ENCODE data around the gene NFS1.

The NFS1 gene

DNA sequence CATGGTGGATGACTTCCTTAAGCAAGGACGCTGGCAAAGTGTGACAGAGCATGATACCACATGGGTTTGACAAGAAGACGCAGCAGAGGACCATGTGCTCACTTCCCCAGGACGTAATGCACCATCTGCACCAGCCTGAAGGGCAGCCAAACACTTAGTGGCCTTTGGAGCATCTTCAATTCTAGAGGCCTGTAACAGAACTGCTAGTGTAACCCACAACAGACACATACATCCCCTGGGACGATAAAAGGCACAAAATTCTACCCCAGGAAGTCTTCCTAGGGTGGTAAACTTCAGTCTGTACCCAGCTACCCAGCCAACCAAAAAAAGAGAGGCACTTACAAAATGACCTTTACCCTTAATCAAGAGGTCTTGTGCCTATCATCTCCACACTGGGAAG lies 25.3 kb downstream of the NFS1 start:
- ChIA-PET CTCF (interaction anchor here (0.8 kb wide), 1 partner anchor 73 kb away, joined by 3 read pairs; no protein-coding TSS in a partner anchor), POLR2A (no interaction called here)
- Histone ChIP-seq H3K36me3 (ENCODE audit: control insufficient read depth in 4 of 4, insufficient read depth in 4 of 4, low read length in 3 of 4) (peaks cover 8 to 42% (median 33%) of the 10 kb centered on the region in 4 experiments), H3K4me1 (ENCODE audit: control extremely low read depth in 1 of 4, control insufficient read depth in 4 of 4, insufficient read depth in 4 of 4, low read length in 3 of 4) (no peaks in the 10 kb centered on the region), H3K9me3 (ENCODE audit: control extremely low read depth in 1 of 5, control insufficient read depth in 4 of 5, insufficient read depth in 2 of 5, low read depth in 1 of 5, low read length in 4 of 5) (no peaks in the 10 kb centered on the region), H3K27me3 (replicated peaks in 2 of 5; ENCODE audit: control insufficient read depth in 4 of 5, insufficient read depth in 5 of 5, low read length in 4 of 5) (no peaks in the 10 kb centered on the region), H3K4me3 (ENCODE audit: control insufficient read depth in 1 of 7, extremely low read depth in 1 of 7, insufficient read depth in 4 of 7, low read depth in 2 of 7, low read length in 6 of 7) (no peak overlapping the region), H3K27ac (ENCODE audit: insufficient read depth in 1 of 2, low read depth in 1 of 2, low read length in 2 of 2, poor library complexity in 1 of 2, severe bottlenecking in 2 of 2) (no peak overlapping the region)
- WGBS (ENCODE audit: insufficient coverage), result 99% methylated on average over 4 of the region's 4 CpGs
- DNase-seq, result no peak

GRCh38 chr20:35669681-35670080 lies 29.5 kb downstream of the NFS1 start:
- Histone ChIP-seq H3K27ac (ENCODE audit: insufficient read depth in 1 of 2, low read depth in 1 of 2, low read length in 2 of 2, poor library complexity in 1 of 2, severe bottlenecking in 2 of 2) (no peak overlapping the region), H3K4me3 (ENCODE audit: control insufficient read depth in 1 of 7, extremely low read depth in 1 of 7, insufficient read depth in 4 of 7, low read depth in 2 of 7, low read length in 6 of 7) (no peak overlapping the region), H3K4me1 (ENCODE audit: control extremely low read depth in 1 of 4, control insufficient read depth in 4 of 4, insufficient read depth in 4 of 4, low read length in 3 of 4) (peaks cover 0 to 4% (median 2%) of the 10 kb centered on the region in 4 experiments), H3K9me3 (ENCODE audit: control extremely low read depth in 1 of 5, control insufficient read depth in 4 of 5, insufficient read depth in 2 of 5, low read depth in 1 of 5, low read length in 4 of 5) (no peaks in the 10 kb centered on the region), H3K36me3 (ENCODE audit: control insufficient read depth in 4 of 4, insufficient read depth in 4 of 4, low read length in 3 of 4) (peaks cover 8 to 45% (median 35%) of the 10 kb centered on the region in 4 experiments), H3K27me3 (replicated peaks in 2 of 5; ENCODE audit: control insufficient read depth in 4 of 5, insufficient read depth in 5 of 5, low read length in 4 of 5) (no peaks in the 10 kb centered on the region)
- no peak for DNase-seq
- ChIA-PET POLR2A (no interaction called here), CTCF (interaction anchor here (1.5 kb wide), 1 partner anchor 22 kb away, joined by 4 read pairs; no protein-coding TSS in a partner anchor)
- WGBS (ENCODE audit: insufficient coverage), result 100% methylated on average over 1 of the region's 1 CpG

DNA sequence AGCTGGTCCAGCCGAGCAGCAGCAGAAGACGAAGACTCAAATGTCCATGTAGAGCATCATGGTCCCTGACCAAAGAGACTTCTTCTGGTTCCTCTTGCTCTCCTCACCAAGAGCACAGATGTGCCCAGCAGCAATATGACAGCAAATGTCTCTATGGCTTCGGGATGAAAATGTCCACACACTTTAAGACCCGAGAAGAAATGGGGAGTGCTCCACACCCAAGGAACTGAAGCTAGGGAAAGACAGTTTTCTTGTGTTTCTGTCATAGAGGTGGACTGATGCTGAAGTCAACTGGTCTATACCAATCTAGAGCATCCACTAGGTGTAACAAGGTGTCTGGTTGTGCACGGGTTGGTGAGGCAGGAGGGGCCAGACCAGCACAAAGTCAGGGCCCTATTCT lies 29.9 kb downstream of the NFS1 start:
- 100% methylated on average over 5 of the region's 5 CpGs for WGBS (ENCODE audit: insufficient coverage)

GRCh38 chr20:35665949-35666288 lies 33.2 kb downstream of the NFS1 start:
- no peaks in the 10 kb centered on the region for H3K9me3 ChIP-seq (ENCODE audit: control extremely low read depth in 1 of 5, control insufficient read depth in 4 of 5, insufficient read depth in 2 of 5, low read depth in 1 of 5, low read length in 4 of 5)
- WGBS (ENCODE audit: insufficient coverage), result 97% methylated on average over 7 of the region's 17 CpGs
- H3K36me3 ChIP-seq (ENCODE audit: control insufficient read depth in 4 of 4, insufficient read depth in 4 of 4, low read length in 3 of 4), result peaks cover 6 to 24% (median 18%) of the 10 kb centered on the region in 4 experiments
- POLR2A ChIA-PET, result no interaction called here
- CTCF ChIA-PET, result interaction anchor here (0.7 to 1.7 kb wide), 3 partner anchors 10 to 65 kb away, joined by 4 to 6 read pairs (median 4); no protein-coding TSS in a partner anchor
- no peak overlapping the region for H3K27ac ChIP-seq (ENCODE audit: insufficient read depth in 1 of 2, low read depth in 1 of 2, low read length in 2 of 2, poor library complexity in 1 of 2, severe bottlenecking in 2 of 2)
- no peak overlapping the region for H3K4me3 ChIP-seq (ENCODE audit: control insufficient read depth in 1 of 7, extremely low read depth in 1 of 7, insufficient read depth in 4 of 7, low read depth in 2 of 7, low read length in 6 of 7)
- no peak for DNase-seq
- peaks cover 28 to 38% (median 34%) of the 10 kb centered on the region in 4 experiments for H3K4me1 ChIP-seq (ENCODE audit: control extremely low read depth in 1 of 4, control insufficient read depth in 4 of 4, insufficient read depth in 4 of 4, low read length in 3 of 4)
- H3K27me3 ChIP-seq (replicated peaks in 2 of 5; ENCODE audit: control insufficient read depth in 4 of 5, insufficient read depth in 5 of 5, low read length in 4 of 5), result no peaks in the 10 kb centered on the region

More for the DNA sequence above, 29.9 kb downstream of the NFS1 start:
- POLR2A ChIA-PET, result no interaction called here
- no peak for DNase-seq
- Histone ChIP-seq H3K27ac (ENCODE audit: insufficient read depth in 1 of 2, low read depth in 1 of 2, low read length in 2 of 2, poor library complexity in 1 of 2, severe bottlenecking in 2 of 2) (no peak overlapping the region), H3K4me1 (ENCODE audit: control extremely low read depth in 1 of 4, control insufficient read depth in 4 of 4, insufficient read depth in 4 of 4, low read length in 3 of 4) (peaks cover 0 to 6% (median 3%) of the 10 kb centered on the region in 4 experiments), H3K36me3 (ENCODE audit: control insufficient read depth in 4 of 4, insufficient read depth in 4 of 4, low read length in 3 of 4) (peaks cover 8 to 41% (median 31%) of the 10 kb centered on the region in 4 experiments), H3K27me3 (replicated peaks in 2 of 5; ENCODE audit: control insufficient read depth in 4 of 5, insufficient read depth in 5 of 5, low read length in 4 of 5) (no peaks in the 10 kb centered on the region), H3K4me3 (ENCODE audit: control insufficient read depth in 1 of 7, extremely low read depth in 1 of 7, insufficient read depth in 4 of 7, low read depth in 2 of 7, low read length in 6 of 7) (no peak overlapping the region), H3K9me3 (ENCODE audit: control extremely low read depth in 1 of 5, control insufficient read depth in 4 of 5, insufficient read depth in 2 of 5, low read depth in 1 of 5, low read length in 4 of 5) (no peaks in the 10 kb centered on the region)
- CTCF ChIA-PET, result interaction anchor here (1.0 to 1.5 kb wide), 3 partner anchors 21 to 206 kb away, joined by 3 to 4 read pairs (median 3); no protein-coding TSS in a partner anchor

DNA sequence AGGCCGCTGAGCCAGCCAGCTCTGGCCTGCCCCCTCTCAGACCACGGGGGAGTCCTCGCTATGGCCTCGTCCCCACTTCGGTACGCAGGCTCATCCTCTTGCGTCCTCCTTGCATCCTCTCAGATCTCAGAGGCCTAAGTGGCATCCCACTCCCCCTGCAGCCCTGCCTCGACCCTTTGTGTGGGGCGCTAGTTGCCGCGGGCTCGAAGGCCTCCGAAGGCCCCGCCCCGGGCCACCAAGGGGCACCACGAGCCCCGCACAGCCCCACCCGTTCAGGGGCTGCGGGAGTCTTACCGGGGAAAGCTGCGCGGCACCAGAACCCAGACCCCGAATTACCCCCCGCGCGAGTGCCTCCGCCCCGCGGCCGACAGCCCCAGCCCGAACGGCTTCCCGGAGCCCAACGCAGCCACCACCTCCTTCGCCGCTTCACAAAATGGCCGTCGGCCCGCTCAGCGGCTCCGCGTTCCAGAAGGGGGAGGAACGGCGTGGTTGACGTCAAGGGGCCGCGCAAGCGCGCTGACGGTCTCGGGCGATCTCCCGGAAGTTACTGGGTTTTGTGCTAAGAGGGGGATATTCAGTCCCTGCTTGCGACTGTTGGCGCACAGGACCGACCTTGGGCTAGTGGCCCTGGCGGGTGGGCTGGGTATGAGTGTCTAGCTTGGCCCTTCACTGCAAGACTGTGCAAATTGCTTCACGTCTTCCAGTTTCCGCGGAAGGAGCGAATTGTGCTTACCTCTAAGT lies 34.5 kb downstream of the NFS1 start, which contains the start of the genes CPNE1 and RBM12:
Gene CPNE1, minus strand, starts transcription at position 435 of the 741 bp plus-strand sequence. CDS start 31,977 bp downstream, outside the sequence.
Gene RBM12, minus strand, starts transcription at position 435 of the 741 bp plus-strand sequence. CDS start 9,578 bp downstream, outside the sequence.
- ChIA-PET CTCF (interaction anchor here (1.0 to 2.4 kb wide), 9 partner anchors 9 to 63 kb away, joined by 3 to 7 read pairs (median 5); partner anchors contain the start of genes NFS1, ROMO1 and SPAG4), POLR2A (interaction anchor here (0.8 to 2.7 kb wide), 7 partner anchors 10 to 68 kb away, joined by 3 to 9 read pairs (median 4); partner anchors contain the start of genes NFS1, ROMO1 and SPAG4)
- Histone ChIP-seq H3K27ac (ENCODE audit: insufficient read depth in 1 of 2, low read depth in 1 of 2, low read length in 2 of 2, poor library complexity in 1 of 2, severe bottlenecking in 2 of 2) (peak within 1 kb of the TSS; percentile 97 to 99), H3K36me3 (ENCODE audit: control insufficient read depth in 4 of 4, insufficient read depth in 4 of 4, low read length in 3 of 4) (peaks cover 0 to 11% (median 9%) of the 10 kb centered on the region in 4 experiments), H3K4me3 (ENCODE audit: control insufficient read depth in 1 of 7, extremely low read depth in 1 of 7, insufficient read depth in 4 of 7, low read depth in 2 of 7, low read length in 6 of 7) (peak within 1 kb of the TSS; percentile 62 to 93 (median 80)), H3K9me3 (ENCODE audit: control extremely low read depth in 1 of 5, control insufficient read depth in 4 of 5, insufficient read depth in 2 of 5, low read depth in 1 of 5, low read length in 4 of 5) (no peaks in the 10 kb centered on the region), H3K4me1 (ENCODE audit: control extremely low read depth in 1 of 4, control insufficient read depth in 4 of 4, insufficient read depth in 4 of 4, low read length in 3 of 4) (peaks cover 30 to 47% (median 41%) of the 10 kb centered on the region in 4 experiments), H3K27me3 (replicated peaks in 2 of 5; ENCODE audit: control insufficient read depth in 4 of 5, insufficient read depth in 5 of 5, low read length in 4 of 5) (no peaks in the 10 kb centered on the region)
- WGBS (ENCODE audit: insufficient coverage), result under 1% methylated on average over 54 of the region's 61 CpGs
- DNase-seq, result peak; percentile 95 to 98 (median 97)

DNA sequence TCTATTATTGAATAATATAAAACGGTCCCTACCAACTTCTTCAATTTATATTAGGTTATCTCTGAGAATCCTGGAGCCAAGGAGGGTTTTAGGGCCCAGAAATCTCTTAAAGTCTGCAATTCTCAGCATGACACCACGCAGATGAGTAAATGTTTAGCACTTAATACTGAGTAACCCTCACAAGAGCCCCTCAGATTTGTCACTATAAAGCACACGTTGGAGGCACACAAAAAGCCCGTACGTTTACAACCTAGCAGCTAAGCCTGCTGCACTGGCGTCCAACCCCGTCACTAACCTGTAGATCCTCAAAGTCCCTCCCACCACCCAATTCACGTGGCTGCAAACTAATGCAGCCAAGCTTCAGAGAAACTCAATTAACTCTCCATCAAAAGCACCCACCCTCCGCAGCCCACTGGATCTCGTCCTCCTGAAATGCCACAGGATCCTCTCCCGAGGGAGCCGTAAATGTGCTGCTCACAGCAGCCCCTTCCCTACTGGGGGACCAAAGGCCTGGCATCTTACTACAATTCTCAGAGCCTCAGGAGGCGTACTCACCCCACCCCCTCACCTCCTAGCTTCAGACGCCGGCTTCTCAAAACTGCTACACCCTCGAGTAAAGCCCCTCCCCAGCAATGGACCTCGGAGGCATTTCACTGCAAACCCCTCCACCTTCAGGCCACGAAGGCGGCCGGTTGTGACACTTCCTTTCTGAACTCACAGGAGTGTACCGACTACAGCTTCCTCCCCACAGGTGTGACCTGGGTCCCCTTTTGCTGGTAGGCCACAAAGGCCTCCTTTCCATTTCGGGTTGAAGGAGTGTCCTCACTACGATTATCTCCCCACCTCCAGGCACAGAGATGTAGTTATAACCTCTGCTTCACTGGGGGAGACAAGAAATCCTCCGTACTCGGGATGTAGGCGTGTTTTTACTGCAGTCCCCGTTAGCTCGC lies 35.4 kb downstream of the NFS1 start:
- peak; percentile 50 to 74 (median 68) for DNase-seq
- 0% methylated on average over 24 of the region's 28 CpGs for WGBS (ENCODE audit: insufficient coverage)
- H3K36me3 ChIP-seq (ENCODE audit: control insufficient read depth in 4 of 4, insufficient read depth in 4 of 4, low read length in 3 of 4), result peaks cover 0 to 7% (median 2%) of the 10 kb centered on the region in 4 experiments
- H3K4me3 ChIP-seq (ENCODE audit: control insufficient read depth in 1 of 7, extremely low read depth in 1 of 7, insufficient read depth in 4 of 7, low read depth in 2 of 7, low read length in 6 of 7), result peak overlapping the region; percentile 62 to 93 (median 80)
- H3K27me3 ChIP-seq (replicated peaks in 2 of 5; ENCODE audit: control insufficient read depth in 4 of 5, insufficient read depth in 5 of 5, low read length in 4 of 5), result no peaks in the 10 kb centered on the region
- H3K9me3 ChIP-seq (ENCODE audit: control extremely low read depth in 1 of 5, control insufficient read depth in 4 of 5, insufficient read depth in 2 of 5, low read depth in 1 of 5, low read length in 4 of 5), result no peaks in the 10 kb centered on the region
- CTCF ChIA-PET, result interaction anchor here (0.6 to 2.4 kb wide), 11 partner anchors 8 to 54 kb away, joined by 3 to 7 read pairs (median 4); partner anchors contain the start of genes NFS1, ROMO1 and SPAG4
- H3K4me1 ChIP-seq (ENCODE audit: control extremely low read depth in 1 of 4, control insufficient read depth in 4 of 4, insufficient read depth in 4 of 4, low read length in 3 of 4), result peaks cover 30 to 47% (median 41%) of the 10 kb centered on the region in 4 experiments
- peak overlapping the region; percentile 97 to 99 for H3K27ac ChIP-seq (ENCODE audit: insufficient read depth in 1 of 2, low read depth in 1 of 2, low read length in 2 of 2, poor library complexity in 1 of 2, severe bottlenecking in 2 of 2)
- POLR2A ChIA-PET, result interaction anchor here (0.8 to 2.7 kb wide), 8 partner anchors 9 to 67 kb away, joined by 3 to 9 read pairs (median 4); partner anchors contain the start of genes NFS1, ROMO1 and SPAG4
